Bronchial epithelial cell (primary cell): Measurements from ENCODE around the gene SLC24A3. TPM values are rescaled to one million over a fixed set of nuclear protein-coding genes. Genes with fewer than 3 reads are reported as not detected.

ENCODE experiments used
- DNase-seq: peaks from one replicate; pipeline ENCODE4 v3.0.0-alpha.2; 2010; ENCODE audit warnings: low read depth
- FAIRE-seq: peaks from 2 replicates; lab custom pipeline; 2011; peaks lifted over from hg19 to GRCh38; lab: Jason Lieb, UNC
- H3K27me3 ChIP-seq: 2 replicates; pipeline ENCODE4 v1.5.1; 2011; ENCODE audit warnings: low read length; ENCODE audit not compliant: control insufficient read depth, insufficient read depth
- H3K36me3 ChIP-seq: 2 replicates; pipeline ENCODE4 v1.5.1; 2011; ENCODE audit warnings: low read length; ENCODE audit not compliant: control insufficient read depth, insufficient read depth
- H3K4me3 ChIP-seq: 2 replicates; pipeline ENCODE4 v1.5.1; 2011; ENCODE audit warnings: mild to moderate bottlenecking, low read depth, low read length, control low read depth
- total RNA-seq: library from RNA; depleted of rRNA; stranded (reverse); fragments of >200 nt; gene quantifications from 2 replicates; pipeline ENCODE4 v1.2.1, GENCODE V29; 2014
- TF ChIP-seq, protein P1 (sequence below): IDR thresholded peaks from 2 replicates; pipeline ENCODE4 v1.5.1; 2011; ENCODE audit warnings: mild to moderate bottlenecking, moderate library complexity, low read length, control low read depth, inconsistent platforms; ENCODE audit not compliant: insufficient read depth, severe bottlenecking

SLC24A3 gene
- total RNA-seq, 1 donor from 2014 or later, result under 0.01 TPM

GRCh38 chr20:19530006-19530405 lies 317.6 kb downstream of the SLC24A3 start:
- Histone ChIP-seq H3K27me3 (no peaks in the 10 kb centered on the region), H3K4me3 (no peak overlapping the region), H3K36me3 (no peaks in the 10 kb centered on the region)
- DNase-seq (no peak), FAIRE-seq (no peak)
- TF ChIP-seq, protein P1, sequence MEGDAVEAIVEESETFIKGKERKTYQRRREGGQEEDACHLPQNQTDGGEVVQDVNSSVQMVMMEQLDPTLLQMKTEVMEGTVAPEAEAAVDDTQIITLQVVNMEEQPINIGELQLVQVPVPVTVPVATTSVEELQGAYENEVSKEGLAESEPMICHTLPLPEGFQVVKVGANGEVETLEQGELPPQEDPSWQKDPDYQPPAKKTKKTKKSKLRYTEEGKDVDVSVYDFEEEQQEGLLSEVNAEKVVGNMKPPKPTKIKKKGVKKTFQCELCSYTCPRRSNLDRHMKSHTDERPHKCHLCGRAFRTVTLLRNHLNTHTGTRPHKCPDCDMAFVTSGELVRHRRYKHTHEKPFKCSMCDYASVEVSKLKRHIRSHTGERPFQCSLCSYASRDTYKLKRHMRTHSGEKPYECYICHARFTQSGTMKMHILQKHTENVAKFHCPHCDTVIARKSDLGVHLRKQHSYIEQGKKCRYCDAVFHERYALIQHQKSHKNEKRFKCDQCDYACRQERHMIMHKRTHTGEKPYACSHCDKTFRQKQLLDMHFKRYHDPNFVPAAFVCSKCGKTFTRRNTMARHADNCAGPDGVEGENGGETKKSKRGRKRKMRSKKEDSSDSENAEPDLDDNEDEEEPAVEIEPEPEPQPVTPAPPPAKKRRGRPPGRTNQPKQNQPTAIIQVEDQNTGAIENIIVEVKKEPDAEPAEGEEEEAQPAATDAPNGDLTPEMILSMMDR, result no peak

GRCh38 chr20:19531446-19531845 lies 319.0 kb downstream of the SLC24A3 start:
- no peak overlapping the region for H3K4me3 ChIP-seq
- FAIRE-seq (no peak), DNase-seq (no peak)
- H3K27me3 ChIP-seq, result no peaks in the 10 kb centered on the region
- TF ChIP-seq, protein P1, result no peak
- no peaks in the 10 kb centered on the region for H3K36me3 ChIP-seq

- H3K36me3 ChIP-seq, result no peaks in the 10 kb centered on the region
- no peaks in the 10 kb centered on the region for H3K27me3 ChIP-seq
- DNase-seq (no peak), FAIRE-seq (no peak)
- TF ChIP-seq, protein P1, result no peak
- H3K4me3 ChIP-seq, result no peak overlapping the region
These were observed 326.1 kb downstream of the SLC24A3 start for GRCh38 chr20:19538556-19538955.

- Histone ChIP-seq H3K36me3 (no peaks in the 10 kb centered on the region), H3K27me3 (no peaks in the 10 kb centered on the region), H3K4me3 (no peak overlapping the region)
- FAIRE-seq (no peak), DNase-seq (no peak)
- TF ChIP-seq, protein P1, result no peak
These were observed 326.7 kb downstream of the SLC24A3 start for GRCh38 chr20:19539191-19539590.

- no peak overlapping the region for H3K4me3 ChIP-seq
- DNase-seq (no peak), FAIRE-seq (no peak)
- TF ChIP-seq, protein P1, result no peak
- no peaks in the 10 kb centered on the region for H3K27me3 ChIP-seq
- no peaks in the 10 kb centered on the region for H3K36me3 ChIP-seq
These were observed 327.9 kb downstream of the SLC24A3 start for GRCh38 chr20:19540392-19540791.

- no peak for DNase-seq
- TF ChIP-seq, protein P1, result no peak
- Histone ChIP-seq H3K4me3 (no peak overlapping the region), H3K27me3 (no peaks in the 10 kb centered on the region), H3K36me3 (no peaks in the 10 kb centered on the region)
- FAIRE-seq, result no peak
These were observed 330.7 kb downstream of the SLC24A3 start for GRCh38 chr20:19543101-19543500.
